ELF-1 (cell line): ENCODE data around the gene SFMBT2.

Experiments
- DNase-seq: peaks from one replicate; pipeline ENCODE4 v3.0.0-alpha.2; 2016; ENCODE audit warnings: low read depth, low spot score

SFMBT2 gene

DNA sequence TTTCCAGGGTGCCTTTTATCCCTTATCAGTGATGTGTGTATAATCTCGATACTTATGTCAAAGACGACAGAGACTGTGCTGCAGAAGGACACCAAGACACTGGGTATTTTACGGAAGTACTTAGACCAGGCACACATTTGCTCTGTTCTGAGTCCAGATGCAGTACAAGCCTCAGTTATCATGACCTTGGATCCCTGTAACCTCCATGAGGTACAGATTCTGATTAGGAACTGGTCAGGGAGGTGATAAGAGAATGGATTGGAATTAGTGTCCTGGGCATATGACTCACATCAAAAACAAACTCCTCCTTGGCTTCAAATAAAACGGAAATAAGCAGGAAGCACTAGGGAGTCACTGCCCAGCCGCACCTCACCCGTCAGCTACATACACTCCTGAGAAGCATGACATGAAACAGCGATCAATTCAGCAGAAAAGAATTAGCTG, 146.5 kb downstream of the SFMBT2 start:
- peak; percentile 18 for DNase-seq

DNA sequence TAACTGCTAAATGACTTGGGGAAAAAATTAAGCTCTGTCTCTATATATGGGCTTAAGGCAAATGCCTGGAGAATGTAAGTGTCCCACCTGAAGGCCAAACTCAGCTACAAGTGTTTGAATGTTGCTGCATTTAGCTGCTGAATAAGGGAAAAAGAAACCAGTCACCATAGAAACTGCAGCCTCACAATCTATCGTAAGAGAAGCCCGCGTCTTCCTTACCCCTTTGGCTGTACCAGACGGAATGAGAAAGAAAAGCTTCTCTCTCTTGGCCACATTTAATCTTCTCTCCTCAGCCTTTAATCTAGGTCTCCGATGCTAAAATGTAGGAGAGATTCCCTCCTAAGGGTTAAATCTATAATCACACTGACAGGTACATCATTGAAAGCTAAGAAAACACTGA, 147.2 kb downstream of the SFMBT2 start:
- no peak for DNase-seq

DNA sequence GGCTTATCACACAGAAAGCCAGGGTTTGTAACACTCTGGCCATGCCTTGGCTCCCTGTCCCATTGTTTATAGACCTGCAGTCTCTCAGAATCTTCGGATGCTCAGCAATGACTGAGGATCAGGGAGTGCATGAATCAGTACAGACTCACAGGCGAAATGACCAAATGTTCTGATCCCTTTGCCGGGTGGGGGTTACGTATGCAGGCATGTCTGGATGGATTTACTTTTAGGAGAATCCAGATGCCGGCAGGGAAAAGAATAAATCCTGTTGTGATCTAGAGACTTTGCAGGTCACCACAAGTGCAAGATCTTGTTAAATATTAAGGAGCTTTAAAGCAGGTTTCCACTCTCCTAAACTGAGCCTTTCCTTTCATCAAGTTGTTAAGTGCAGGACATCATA, 149.5 kb downstream of the SFMBT2 start:
- no peak for DNase-seq

DNA sequence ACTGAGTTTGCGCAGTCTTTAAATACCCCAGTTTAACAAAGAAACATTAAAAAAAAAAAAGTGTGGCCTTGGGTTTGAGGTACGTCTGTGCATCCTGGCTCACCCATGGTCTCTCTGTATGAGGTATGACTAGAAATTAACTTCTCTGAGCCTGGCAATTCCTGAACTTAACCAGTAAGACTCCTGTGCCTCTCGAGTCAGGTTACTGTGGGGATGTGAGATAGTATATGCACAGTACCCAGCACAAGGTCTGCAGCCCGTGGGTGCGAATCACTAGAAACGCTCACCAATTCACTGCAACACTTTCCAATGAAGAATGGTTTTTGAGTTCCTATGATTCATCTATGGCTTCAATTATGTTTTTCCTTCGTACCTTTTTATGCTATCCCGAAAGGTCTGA, 149.9 kb downstream of the SFMBT2 start:
- DNase-seq: no peak

DNA sequence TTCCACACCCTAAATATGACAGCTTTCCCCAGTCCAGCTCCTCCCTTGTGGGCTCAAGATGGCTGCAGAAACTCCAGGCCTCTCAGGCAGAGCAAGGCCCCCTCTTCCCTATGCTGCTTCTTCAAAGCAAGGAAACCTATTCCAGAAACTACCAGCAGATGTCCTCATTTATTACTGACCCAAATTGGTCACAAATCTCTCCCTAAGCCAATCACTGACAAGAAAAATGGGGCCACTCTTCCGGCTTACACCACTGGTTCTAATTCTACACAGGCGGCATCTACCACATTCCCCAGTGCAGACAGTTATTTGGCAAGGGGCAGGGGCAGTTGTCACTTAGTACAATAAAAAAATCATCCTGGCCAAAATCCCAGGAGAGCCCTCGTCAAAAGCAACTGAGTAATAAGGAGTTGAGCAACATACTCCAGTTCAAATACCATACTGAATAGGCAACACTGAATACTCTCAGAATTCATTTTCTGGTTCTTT, 150.4 kb downstream of the SFMBT2 start:
- DNase-seq: peak; percentile 75

DNA sequence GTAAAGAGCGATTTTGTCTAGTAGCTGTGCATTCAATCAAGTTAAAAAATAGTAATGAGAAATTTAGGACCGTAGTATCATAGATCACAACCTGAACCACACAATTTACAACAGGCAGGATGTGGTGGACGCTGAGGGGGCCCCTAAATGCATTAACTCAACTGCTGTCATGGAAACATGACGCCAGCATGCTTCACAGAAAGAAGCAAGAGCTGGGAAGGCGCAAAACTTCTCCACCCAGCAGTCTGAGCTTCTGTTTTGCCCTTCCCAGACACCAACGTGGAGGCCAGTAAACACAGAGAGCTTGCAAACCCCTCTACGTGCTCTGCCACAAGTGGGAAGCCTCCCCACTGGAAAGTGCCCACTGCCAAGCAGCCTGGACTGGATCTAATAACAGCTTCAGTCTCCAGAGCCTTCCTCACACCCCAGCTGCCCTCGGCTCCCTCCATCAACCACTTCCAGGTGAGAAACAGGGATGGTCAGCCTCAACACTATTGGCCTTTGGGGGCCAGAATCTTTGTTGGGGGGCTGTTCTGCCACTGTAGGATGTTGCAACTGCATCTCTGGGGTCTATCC, 151.8 kb downstream of the SFMBT2 start:
- DNase-seq: no peak

DNA sequence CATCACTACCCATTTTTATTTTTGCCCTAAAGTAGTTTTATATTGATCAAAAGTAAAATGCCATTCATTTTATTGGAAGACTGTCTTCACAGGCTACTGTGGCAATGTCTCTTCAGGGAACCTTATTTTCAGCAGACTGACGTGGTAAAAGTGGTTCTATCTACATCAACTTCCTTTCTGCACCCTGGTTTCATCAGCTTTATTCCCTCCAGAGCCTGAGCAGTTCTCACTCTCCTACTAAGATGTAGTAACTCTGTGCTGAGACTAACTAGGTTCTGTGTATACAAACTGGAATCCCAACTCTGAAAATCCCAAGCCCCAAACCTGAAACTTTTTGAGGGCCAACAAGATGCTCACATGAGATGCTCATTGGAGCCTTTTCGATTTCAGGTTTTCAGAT, 155.3 kb downstream of the SFMBT2 start:
- DNase-seq: no peak

DNA sequence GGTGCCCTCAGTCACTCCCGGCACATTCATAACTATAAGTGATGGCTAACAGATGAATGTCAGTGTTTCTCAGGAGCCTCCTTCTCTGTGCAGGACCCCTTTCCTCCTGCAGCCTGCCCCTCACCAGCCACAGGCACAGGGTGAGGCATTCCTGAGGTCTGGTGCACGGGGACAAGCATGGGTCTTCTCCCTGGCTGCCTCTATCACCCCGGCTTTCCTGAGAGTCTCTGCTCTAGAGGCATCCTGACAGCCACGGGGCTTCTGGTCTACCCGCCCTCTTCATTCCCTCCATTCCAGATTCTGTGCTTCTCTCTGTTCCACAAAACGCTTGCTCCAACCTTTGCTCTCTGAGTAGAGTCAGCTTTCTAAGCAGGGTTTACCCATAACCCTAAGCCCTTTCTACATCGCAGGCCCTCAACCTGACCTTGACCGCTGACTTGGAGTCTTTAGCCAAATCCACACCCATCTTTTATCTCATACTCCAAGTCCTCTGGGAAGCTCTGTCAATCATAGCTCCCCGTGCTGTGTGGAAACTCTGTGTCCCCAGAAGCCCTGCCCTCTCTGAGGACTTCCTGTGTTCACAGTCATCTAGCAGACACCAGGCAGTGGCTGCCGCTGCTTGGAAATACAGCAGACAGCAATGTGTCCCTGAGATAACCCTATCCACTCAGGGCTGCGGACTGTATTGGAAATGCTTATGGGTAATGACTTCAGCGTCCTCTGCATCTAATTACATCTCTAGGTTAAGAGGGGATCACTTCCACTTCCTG, 159.0 kb downstream of the SFMBT2 start:
- no peak for DNase-seq

DNA sequence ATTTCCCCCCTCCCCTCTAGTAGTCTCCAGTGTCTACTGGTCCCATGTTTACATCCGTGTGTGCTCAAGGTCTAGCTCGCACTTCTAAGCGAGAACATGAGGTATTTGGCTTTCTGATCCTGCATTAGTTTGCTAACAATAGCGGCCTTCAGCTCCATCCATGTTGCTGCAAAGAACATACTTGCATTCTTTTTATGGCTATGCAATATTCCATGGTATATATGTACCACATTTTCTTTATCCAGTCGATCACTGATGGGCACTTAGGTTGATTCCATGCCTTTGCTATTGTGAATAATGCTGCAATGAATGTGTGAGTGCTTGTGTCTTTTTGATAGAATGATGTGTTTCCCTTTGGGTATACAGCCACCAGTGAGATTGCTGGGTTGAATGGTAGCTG, 160.6 kb downstream of the SFMBT2 start:
- DNase-seq: no peak

DNA sequence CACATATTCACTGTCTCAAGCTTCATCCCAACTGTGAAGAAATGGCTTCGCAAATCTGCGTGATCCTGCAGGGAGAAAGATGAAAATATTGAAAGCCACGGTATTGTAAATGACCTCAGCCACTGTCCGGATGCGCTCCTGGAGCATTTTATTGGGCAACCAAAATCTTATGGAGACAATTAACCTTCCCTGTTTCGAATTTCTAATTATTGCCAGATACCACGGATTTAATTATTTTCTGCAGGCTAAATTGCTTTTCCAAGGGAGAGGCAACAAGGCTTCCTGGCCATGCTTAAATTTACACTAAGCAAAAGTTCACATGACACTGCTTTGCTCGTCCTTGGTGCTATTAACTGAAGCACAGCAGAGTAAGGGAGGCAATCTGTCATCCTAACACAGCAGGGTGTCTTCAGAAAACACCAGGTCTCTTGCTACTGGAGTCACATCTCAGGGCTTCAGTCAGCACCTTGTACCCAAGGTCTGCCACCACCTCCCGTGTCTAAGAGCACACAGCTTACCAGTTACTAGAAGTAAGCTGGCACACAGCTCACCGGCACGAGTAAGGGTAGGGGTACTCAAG, 162.2 kb downstream of the SFMBT2 start:
- DNase-seq: no peak

DNA sequence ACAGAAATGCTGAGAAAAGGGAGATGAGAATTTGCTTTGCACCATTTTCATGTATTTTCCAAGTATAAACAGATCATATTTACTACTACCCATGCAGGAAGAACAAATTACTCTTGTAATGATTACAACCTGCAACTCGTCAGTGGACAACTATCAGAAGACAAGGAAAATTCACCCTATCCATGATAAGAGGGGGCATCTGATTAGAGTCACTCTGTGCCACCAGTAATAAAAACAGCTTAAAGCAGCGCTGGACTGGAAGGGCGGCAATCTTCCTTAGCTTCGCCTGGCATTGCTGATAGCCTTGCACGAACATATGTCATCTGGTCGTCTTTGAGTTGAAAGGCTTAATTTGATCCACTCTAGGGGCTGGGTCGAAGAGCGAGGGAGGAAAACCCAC, 162.7 kb downstream of the SFMBT2 start:
- DNase-seq: no peak

DNA sequence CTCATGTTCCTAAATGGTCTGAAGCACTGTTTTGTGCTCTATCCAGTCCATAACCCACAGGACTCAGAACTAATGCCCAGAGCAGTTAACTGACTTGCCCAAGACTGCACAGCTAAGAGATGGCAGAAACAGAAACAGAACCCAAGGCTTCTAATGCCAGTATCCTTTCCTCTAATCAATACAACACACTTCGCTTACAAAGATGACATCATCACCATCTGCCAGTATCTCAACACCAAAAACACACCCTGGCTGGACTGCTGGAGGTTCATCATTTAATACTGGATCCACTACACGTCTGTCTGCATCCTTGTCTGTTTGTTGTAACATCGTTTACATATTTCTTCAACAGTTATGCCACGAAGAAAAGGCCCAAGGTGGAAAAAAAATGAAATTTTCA, 165.3 kb downstream of the SFMBT2 start:
- no peak for DNase-seq

DNA sequence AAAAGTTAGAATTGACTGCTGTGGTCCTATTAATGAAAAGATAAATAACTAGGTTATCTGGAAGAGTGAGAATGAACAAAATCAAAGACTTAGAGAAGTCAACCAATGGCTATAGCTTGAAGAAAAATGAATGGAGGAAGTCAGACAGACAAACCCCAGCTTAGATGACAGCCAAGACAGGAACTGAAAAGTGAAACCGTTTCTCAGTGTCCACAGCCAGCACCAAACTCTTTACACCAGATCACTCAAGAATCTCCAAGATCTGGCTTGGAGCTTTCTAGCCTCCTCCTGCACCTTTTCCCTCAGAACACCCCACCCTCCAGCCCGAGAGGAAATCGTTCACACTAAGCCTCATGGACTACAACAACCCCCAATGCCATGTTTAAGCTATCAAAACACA, 167.0 kb downstream of the SFMBT2 start:
- DNase-seq: no peak

DNA sequence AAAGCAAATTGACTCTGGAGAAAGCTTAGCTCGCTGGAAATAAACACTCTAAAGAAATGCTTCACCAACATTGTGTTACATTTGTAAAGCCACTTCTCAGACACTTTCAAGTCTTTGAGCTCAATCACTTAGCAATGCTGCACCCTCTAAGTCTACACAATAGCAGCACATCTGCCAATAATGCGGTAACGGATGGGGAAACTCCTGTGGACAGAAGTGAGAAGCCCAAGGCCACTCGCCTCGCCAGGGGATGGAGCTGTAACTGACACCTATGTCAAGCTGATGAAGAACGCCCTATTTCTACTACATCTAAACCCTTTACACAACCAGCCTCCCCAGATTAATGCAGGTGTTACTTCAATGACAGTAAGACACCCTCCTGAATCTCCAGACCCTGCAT, 167.7 kb downstream of the SFMBT2 start:
- no peak for DNase-seq

DNA sequence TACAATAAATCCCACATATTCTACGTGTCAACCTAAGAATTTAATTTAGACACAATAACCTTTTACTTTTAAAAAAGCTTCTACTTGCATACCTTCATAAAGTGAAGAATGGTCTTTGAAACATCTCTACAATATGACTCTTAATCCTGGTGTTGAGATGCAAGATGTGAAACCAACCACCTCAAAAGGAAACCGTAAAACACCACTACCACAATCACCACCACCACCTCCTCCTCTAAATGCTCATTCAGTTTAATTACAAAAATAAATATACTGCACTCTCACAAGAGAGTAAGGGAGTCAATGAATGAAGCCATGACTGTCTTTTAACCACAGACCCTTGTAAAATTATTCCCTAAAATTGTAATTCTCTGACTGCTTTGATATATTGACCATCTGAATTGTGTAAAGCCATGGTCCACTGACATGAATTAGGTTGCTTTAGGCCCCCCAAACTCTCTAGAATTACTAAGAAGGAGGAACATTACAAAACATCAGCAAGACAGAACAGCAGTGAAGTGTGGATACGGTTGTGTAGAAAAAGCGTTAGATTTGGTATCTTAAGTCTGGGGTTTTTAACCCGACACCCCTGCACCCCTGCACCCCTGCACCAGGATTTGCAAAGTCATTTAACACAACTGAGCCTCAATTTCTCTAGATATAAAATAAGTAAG, 171.4 kb downstream of the SFMBT2 start:
- DNase-seq: no peak

DNA sequence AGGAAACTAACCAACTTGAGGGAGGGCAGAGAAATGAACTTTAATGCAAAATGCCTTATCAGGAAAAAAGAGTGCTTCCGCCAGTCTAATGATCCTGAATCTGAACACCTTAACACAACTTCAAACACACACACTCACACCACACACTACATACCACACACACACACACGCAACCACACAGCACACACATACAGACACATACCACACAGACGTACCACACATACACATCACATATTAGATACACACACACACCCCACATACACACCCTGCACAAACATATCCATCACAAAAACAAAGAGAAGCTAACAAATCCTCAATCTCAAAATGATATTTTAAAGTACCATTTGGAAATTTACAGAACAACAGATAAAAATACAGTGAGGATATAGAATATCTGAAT, 175.5 kb downstream of the SFMBT2 start:
- no peak for DNase-seq

DNA sequence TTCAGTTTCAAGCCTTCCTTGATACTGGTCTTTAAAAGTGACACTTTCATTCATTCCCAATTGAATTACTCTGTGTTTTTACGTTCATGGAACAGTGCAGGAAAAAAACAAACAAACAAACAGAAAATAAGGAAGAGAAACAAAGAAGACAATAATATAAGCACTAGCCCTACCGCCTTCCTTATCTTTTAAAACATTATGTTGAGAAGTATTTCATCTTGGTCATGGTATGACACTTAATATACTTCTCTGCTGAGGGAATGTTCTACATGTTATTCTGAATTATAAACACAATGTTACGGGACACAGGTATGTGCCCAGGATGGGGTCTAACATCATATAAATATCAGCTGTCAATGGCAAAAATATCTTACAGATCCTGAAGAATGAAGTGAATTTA, 176.7 kb downstream of the SFMBT2 start:
- DNase-seq: no peak

DNA sequence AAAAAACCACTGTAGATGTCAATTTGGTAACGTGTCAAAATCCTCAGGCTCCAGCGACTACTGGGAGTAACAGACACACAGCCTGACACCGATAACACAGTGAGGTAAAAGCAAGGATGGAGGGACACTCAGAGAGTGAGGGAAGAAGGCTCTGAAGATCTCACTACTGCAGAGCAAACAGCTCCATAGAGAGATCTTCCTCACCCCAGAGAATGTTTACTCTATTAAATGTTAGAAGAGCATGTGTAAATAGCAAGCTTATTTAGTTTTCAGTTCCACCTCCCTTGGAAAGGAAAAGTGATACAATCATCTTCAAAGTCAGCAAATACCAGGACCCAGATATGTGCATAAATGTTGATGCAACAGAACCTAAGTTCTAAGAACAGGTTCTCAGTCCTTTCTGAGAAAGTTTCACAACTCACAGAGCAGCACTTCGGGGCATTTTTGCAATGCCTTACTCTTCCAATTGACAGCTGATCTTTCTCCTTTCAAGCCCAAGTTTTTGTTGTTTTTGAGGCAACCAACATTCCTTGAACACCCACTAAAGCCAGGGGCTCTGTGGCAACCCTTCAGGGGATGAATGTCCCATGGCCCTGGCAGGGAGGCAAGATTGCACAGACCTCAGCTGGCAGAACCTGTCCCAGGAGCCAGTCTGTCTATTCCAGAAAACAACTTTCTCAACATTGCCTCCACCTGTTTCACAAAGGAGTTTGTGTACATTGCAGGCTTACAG, 177.4 kb downstream of the SFMBT2 start:
- peak; percentile 86 for DNase-seq

DNA sequence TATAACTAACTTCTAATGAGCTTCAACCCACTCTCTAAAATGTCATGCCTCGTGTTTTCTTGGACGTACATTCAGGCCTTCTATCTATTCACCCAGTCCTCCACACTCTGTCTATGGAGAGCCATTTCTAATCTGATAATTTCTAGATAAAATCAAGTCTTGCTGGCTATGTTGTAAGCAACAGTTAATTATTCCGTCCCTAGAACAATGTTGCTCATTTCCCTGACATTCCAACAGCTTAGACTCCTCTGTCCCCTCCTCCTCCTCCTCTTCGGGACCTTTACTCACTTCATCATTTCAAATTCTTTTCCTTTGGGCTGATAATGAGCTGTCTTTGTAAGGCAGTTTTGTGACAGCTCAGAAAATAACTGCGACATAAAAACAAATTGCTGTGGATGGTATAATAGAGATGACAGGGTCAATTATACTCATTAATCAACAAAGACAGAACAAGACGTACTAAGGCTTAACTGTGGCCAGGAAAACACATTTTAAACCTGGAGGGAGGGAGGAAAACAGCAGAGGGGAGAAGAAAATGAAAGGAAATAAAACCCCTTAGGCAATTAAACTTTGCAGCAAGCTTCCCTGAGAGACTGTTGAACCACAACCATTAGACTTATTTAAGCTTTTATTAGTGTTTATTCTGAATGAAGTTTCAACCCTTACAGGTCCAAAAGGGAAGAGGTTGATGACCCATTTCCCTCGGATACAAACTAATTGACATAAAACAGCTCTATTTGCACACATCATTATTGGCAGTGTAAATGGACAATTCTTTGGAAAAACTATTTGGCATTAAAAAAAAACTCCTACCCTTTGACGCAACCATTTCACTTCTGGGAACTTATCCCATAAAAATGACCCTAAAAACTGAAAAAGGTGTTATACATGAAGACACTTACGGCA, 179.1 kb downstream of the SFMBT2 start:
- no peak for DNase-seq

DNA sequence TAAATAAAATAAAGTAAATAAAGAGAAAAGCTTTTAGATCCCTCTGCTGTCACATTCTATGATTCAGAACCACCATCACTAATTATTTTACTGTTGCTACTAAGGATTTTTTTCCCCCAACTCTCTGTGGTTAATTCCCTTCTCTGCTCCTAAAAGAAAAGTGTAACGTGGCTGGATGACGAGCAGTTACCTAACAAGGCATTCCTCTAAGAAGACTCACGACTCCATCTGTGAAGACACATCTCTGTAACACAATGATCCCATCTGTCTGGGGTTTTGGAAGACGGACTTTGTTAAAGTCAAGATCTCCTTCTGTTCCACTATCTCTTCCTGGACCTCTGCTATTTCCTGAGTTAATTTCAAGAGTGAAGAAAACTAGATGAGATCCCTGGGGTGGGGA, 179.9 kb downstream of the SFMBT2 start:
- DNase-seq: no peak

DNA sequence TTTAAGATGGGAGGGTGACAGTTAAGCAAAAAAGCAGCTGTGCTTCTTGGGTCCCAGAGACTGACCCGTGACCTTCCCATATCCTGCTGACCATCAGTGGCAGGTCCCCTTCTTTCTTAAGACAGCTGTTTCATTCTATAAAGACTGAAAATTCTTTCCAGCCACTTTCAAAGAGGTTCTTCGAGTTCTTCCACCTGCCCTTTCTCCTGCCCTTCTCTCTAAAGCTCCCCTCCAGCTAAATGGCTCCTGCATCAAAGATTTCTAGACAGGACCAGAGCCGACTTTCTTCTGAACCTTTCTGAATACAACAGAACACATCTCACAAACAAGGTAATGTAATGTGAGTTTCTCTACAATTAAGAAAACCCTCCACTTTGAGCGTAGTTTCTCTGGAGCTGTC, 180.8 kb downstream of the SFMBT2 start:
- peak; percentile 55 for DNase-seq
